G401.6 (cell line): ENCODE data around the gene LSR.

Source experiments
- FAIRE-seq: peaks from 2 replicates; lab custom pipeline; 2012; peaks lifted over from hg19 to GRCh38; lab: Jason Lieb, UNC

Gene LSR

GRCh38 chr19:35302446-35302845 lies 53.6 kb downstream of the LSR start:
- FAIRE-seq = no peak

- FAIRE-seq = no peak
These were observed 54.6 kb downstream of the LSR start for GRCh38 chr19:35303357-35303915.

- no peak for FAIRE-seq
These were observed 55.2 kb downstream of the LSR start for GRCh38 chr19:35304036-35304435.

GRCh38 chr19:35305181-35305580 lies 56.4 kb downstream of the LSR start:
- FAIRE-seq = no peak

- no peak for FAIRE-seq
These were observed 57.9 kb downstream of the LSR start for GRCh38 chr19:35306473-35307246.

- no peak for FAIRE-seq
These were observed 59.1 kb downstream of the LSR start for GRCh38 chr19:35307931-35308330.

GRCh38 chr19:35308910-35309309 lies 60.1 kb downstream of the LSR start:
- no peak for FAIRE-seq

- FAIRE-seq = no peak
These were observed 60.9 kb downstream of the LSR start for GRCh38 chr19:35309481-35310279.

GRCh38 chr19:35310331-35310730 lies 61.5 kb downstream of the LSR start:
- no peak for FAIRE-seq

GRCh38 chr19:35310811-35311465 lies 62.1 kb downstream of the LSR start:
- FAIRE-seq = no peak

GRCh38 chr19:35311901-35312665 lies 63.3 kb downstream of the LSR start:
- FAIRE-seq = no peak

GRCh38 chr19:35313587-35313986 lies 64.8 kb downstream of the LSR start:
- FAIRE-seq = no peak

GRCh38 chr19:35314031-35314430 lies 65.2 kb downstream of the LSR start:
- FAIRE-seq = no peak

GRCh38 chr19:35314858-35315470 lies 66.2 kb downstream of the LSR start:
- FAIRE-seq = no peak

GRCh38 chr19:35315883-35316282 lies 67.1 kb downstream of the LSR start:
- no peak for FAIRE-seq

- FAIRE-seq = no peak
These were observed 67.8 kb downstream of the LSR start for GRCh38 chr19:35316560-35316959.
